Measurements from ENCODE around the gene MCRIP2. TPM values are rescaled to one million over a fixed set of nuclear protein-coding genes. Genes with fewer than 3 reads are reported as not detected.
A peak's percentile ranks its signal among the peaks of the same experiment; 100 is the strongest.

The MCRIP2 gene
- total RNA-seq, 1 experiment from 2014 or later, result 41.7 TPM

DNA sequence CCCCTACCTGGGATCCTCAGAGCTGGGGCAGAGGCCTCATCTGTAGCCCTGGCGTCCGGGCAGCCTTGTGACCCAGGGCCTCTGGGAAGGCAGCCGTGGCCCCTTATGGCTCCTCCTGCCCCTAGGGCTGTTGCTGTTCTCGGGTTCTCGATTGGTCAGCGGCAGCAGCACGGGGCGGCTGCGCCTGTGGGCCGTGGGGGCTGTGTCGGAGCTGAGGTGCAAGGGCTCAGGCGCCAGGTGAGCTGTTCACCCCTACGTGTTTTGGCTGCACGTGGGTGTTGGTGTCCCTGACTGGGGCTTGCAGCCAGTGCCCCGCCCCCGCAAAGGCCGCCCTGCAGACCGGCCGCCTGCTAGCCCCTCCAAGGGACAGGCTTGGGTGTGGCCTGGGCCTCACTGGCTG, 20.5 kb downstream of the MCRIP2 start:
- H3K9ac ChIP-seq (ENCODE audit: low read length), result no peak overlapping the region
- no peaks in the 10 kb centered on the region for H3K9me3 ChIP-seq (ENCODE audit: low read length)
- H3K9me2 ChIP-seq (replicated peaks; ENCODE audit: insufficient read depth, low read length), result no peaks in the 10 kb centered on the region
- no peak overlapping the region for H2AFZ ChIP-seq (ENCODE audit: low read length)
- H3K79me2 ChIP-seq (ENCODE audit: low read length), result 0 out of 2 replicates have a peak, but pooled peaks cover 3% of the 10 kb centered on the region
- H3K36me3 ChIP-seq (ENCODE audit: insufficient read depth, low read length), result no peaks in the 10 kb centered on the region; the same call in 1 of the 2 replicates
- no peak overlapping the region for H3K4me3 ChIP-seq (ENCODE audit: low read length)
- peaks cover 13% of the 10 kb centered on the region for H3K4me1 ChIP-seq (ENCODE audit: low read length)
- no peak overlapping the region for H3K4me2 ChIP-seq (ENCODE audit: low read depth, low read length, poor library complexity, severe bottlenecking)
- no peak for DNase-seq
- H3K27me3 ChIP-seq (ENCODE audit: low read length), result no peaks in the 10 kb centered on the region
- no peak overlapping the region for H3K27ac ChIP-seq (ENCODE audit: low read length)
- no peaks in the 10 kb centered on the region for H4K20me1 ChIP-seq (ENCODE audit: insufficient read depth, low read depth, low read length)

DNA sequence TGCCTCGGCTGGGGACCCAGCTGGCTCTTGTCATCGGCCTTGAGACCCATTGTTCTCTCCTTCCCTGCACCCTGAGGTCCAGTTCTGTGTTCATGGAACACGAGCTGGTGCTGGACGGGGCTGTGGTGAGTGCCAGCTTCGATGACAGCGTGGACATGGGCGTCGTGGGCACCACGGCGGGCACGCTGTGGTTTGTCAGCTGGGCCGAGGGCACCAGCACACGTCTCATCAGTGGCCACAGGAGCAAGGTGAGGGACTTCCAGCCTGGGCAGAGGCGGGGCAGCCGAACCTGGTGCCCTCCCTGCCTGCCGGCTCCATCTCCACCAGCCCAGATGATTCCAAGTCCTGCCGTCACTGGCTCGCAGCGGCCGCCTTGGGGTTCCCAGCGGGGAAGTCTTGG, 21.0 kb downstream of the MCRIP2 start:
- H3K36me3 ChIP-seq (ENCODE audit: insufficient read depth, low read length), result no peaks in the 10 kb centered on the region; the same call in 1 of the 2 replicates
- no peak overlapping the region for H3K4me2 ChIP-seq (ENCODE audit: low read depth, low read length, poor library complexity, severe bottlenecking)
- no peak overlapping the region for H3K9ac ChIP-seq (ENCODE audit: low read length)
- no peak overlapping the region for H3K4me3 ChIP-seq (ENCODE audit: low read length)
- H3K27ac ChIP-seq (ENCODE audit: low read length), result no peak overlapping the region
- H3K9me3 ChIP-seq (ENCODE audit: low read length), result no peaks in the 10 kb centered on the region
- H3K27me3 ChIP-seq (ENCODE audit: low read length), result no peaks in the 10 kb centered on the region
- no peak overlapping the region for H2AFZ ChIP-seq (ENCODE audit: low read length)
- no peak for DNase-seq
- H3K4me1 ChIP-seq (ENCODE audit: low read length), result peaks cover 13% of the 10 kb centered on the region
- 0 out of 2 replicates have a peak, but pooled peaks cover 3% of the 10 kb centered on the region for H3K79me2 ChIP-seq (ENCODE audit: low read length)
- H3K9me2 ChIP-seq (replicated peaks; ENCODE audit: insufficient read depth, low read length), result no peaks in the 10 kb centered on the region
- no peaks in the 10 kb centered on the region for H4K20me1 ChIP-seq (ENCODE audit: insufficient read depth, low read depth, low read length)

DNA sequence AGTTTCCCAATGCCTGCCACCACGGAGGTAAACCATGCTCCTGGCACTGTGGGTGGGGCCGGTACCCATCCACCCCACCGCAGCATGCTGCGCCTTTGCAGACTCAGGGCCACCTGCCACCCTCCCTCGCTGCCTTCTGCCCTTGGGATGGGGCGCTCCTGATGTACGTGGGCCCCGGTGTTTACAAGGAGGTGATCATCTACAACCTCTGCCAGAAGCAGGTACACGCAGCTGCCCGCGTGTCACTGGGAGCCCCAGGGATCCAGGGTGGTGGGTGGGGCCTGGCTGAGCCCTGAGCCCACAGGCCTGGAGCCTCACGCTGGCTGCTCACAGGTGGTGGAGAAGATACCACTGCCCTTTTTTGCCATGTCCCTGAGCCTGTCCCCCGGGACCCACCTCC, 24.9 kb downstream of the MCRIP2 start:
- Histone ChIP-seq H3K27ac (ENCODE audit: low read length) (no peak overlapping the region), H3K4me2 (ENCODE audit: low read depth, low read length, poor library complexity, severe bottlenecking) (no peak overlapping the region)

DNA sequence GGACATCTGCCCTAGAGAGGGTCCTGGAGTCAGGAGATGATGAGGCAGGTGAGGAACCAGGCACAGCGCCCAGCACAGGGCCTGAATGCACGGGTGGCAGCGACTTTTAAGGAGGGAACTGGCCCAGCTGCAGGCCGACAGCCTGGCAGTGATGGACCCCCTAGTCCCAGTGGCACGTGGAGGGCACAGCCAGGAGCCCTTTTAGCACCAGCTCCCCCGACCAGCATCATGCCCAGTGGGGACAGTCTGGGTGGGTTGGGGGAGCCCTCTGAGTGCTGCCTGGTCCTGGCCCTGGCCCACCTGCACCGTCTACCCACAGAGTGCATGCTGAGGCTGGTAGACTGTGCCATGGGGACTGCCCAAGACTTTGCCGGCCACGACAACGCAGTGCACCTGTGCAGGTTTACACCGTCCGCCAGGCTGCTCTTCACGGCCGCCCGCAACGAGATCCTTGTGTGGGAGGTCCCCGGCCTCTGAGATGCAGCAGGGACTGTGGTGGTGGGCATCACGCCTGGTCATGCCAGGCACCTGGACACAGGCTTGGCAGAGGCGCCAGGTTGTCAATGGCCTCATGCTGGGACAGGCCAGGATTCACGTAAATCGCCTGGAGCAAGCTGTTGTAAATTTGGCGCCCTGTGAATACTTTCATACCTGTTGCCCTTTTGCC, 25.6 kb downstream of the MCRIP2 start:
- DNase-seq, result no peak
- Histone ChIP-seq H2AFZ (ENCODE audit: low read length) (no peak overlapping the region), H3K27ac (ENCODE audit: low read length) (no peak overlapping the region), H4K20me1 (ENCODE audit: insufficient read depth, low read depth, low read length) (peaks cover 15% of the 10 kb centered on the region), H3K36me3 (ENCODE audit: insufficient read depth, low read length) (peaks cover 10% of the 10 kb centered on the region), H3K9ac (ENCODE audit: low read length) (peak overlapping the region; percentile 100), H3K4me3 (ENCODE audit: low read length) (peak overlapping the region; percentile 97), H3K4me2 (ENCODE audit: low read depth, low read length, poor library complexity, severe bottlenecking) (peak overlapping the region; percentile 87), H3K79me2 (ENCODE audit: low read length) (peaks cover 24% of the 10 kb centered on the region), H3K9me2 (replicated peaks; ENCODE audit: insufficient read depth, low read length) (no peaks in the 10 kb centered on the region), H3K4me1 (ENCODE audit: low read length) (peaks cover 8% of the 10 kb centered on the region), H3K27me3 (ENCODE audit: low read length) (no peaks in the 10 kb centered on the region), H3K9me3 (ENCODE audit: low read length) (no peaks in the 10 kb centered on the region)

More for the DNA sequence above, 24.9 kb downstream of the MCRIP2 start:
- Histone ChIP-seq H3K9me3 (ENCODE audit: low read length) (no peaks in the 10 kb centered on the region), H3K4me1 (ENCODE audit: low read length) (peaks cover 8% of the 10 kb centered on the region), H3K4me3 (ENCODE audit: low read length) (no peak overlapping the region), H3K36me3 (ENCODE audit: insufficient read depth, low read length) (peaks cover 10% of the 10 kb centered on the region), H3K27me3 (ENCODE audit: low read length) (no peaks in the 10 kb centered on the region), H2AFZ (ENCODE audit: low read length) (no peak overlapping the region), H3K79me2 (ENCODE audit: low read length) (peaks cover 27% of the 10 kb centered on the region), H3K9me2 (replicated peaks; ENCODE audit: insufficient read depth, low read length) (no peaks in the 10 kb centered on the region), H4K20me1 (ENCODE audit: insufficient read depth, low read depth, low read length) (peaks cover 15% of the 10 kb centered on the region), H3K9ac (ENCODE audit: low read length) (no peak overlapping the region)
- no peak for DNase-seq

DNA sequence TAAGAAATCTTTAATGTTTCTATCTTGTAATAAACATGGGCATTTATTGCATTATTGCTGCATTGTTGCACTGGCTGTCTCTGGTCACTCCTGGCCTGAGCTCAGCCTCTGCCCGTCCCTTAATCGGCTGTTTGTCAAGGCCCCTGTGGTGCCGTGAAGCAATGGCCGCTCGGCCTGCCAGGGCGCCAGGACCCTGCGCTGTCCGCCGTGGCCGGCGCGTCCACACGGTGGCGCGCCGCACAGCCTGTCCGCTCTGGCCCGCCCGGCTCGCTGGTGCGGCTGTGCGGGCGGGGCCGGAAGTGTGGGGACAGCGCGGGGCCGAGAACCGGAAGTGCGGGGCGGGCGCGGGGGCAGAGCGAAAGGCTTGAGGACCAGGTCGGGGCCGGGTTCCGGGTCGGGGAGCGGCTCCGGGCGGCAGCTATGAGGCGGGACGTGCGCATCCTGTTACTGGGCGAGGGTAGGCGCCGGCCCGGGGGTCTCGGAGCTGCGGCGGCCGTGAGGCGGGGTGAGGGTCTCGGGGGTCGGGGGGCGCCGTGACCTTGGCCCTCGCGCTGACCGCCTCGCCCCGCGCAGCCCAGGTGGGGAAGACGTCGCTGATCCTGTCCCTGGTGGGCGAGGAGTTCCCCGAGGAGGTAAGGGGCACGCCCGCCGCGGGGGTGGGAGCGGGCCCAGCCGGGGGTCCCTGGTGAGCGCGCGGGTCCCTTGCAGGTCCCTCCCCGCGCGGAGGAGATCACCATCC, 26.3 kb downstream of the MCRIP2 start, which contains the start of gene RHOT2:
Gene RHOT2 (plus strand): TSS at position 353 of the 739 bp plus-strand sequence. CDS start 68 bp downstream, at position 421.
- H3K27ac ChIP-seq (ENCODE audit: low read length), result peak within 1 kb of the TSS; percentile 71
- H3K9ac ChIP-seq (ENCODE audit: low read length), result peak within 1 kb of the TSS; percentile 100
- peaks cover 10% of the 10 kb centered on the region for H3K36me3 ChIP-seq (ENCODE audit: insufficient read depth, low read length)
- peak; percentile 98 for DNase-seq
- H3K4me1 ChIP-seq (ENCODE audit: low read length), result peaks cover 8% of the 10 kb centered on the region
- H3K9me3 ChIP-seq (ENCODE audit: low read length), result no peaks in the 10 kb centered on the region
- H3K4me2 ChIP-seq (ENCODE audit: low read depth, low read length, poor library complexity, severe bottlenecking), result peak within 1 kb of the TSS; percentile 87
- H4K20me1 ChIP-seq (ENCODE audit: insufficient read depth, low read depth, low read length), result peaks cover 15% of the 10 kb centered on the region
- H3K27me3 ChIP-seq (ENCODE audit: low read length), result no peaks in the 10 kb centered on the region
- H2AFZ ChIP-seq (ENCODE audit: low read length), result no peak within 1 kb of the TSS
- peak within 1 kb of the TSS; percentile 97 for H3K4me3 ChIP-seq (ENCODE audit: low read length)
- H3K9me2 ChIP-seq (replicated peaks; ENCODE audit: insufficient read depth, low read length), result no peaks in the 10 kb centered on the region
- H3K79me2 ChIP-seq (ENCODE audit: low read length), result peaks cover 24% of the 10 kb centered on the region

DNA sequence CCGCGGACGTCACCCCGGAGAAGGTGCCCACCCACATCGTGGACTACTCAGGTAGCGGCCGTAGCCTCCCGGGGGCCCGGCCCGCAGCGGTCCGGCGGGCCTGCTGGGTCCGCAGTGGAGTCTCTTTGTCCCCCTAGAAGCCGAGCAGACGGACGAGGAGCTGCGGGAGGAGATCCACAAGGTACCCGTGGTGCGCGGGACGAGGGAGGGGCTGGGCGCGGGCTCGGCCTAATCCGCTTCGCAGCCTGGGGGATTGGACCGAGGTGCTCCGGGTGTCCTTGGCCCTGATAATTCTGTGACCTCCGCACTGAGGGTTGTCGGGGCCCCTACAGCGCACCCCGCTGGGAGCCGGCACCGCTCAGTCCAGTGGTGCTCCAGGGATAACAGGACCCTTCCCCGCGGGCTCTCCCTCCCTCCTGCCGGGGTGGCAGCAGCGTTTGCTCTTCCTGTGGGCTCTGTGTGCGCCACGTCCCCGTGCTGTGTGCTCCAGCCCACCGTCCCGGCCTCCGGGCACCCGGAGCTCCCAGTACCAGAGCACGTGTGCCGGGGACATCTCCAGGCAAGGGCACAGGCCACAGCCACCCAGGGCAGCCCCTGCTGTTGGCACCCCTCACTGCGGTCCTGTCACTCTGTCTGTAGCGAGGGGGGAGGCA, 27.0 kb downstream of the MCRIP2 start:
- Histone ChIP-seq H3K79me2 (ENCODE audit: low read length) (peaks cover 24% of the 10 kb centered on the region), H3K4me1 (ENCODE audit: low read length) (peaks cover 8% of the 10 kb centered on the region), H4K20me1 (ENCODE audit: insufficient read depth, low read depth, low read length) (peaks cover 15% of the 10 kb centered on the region), H2AFZ (ENCODE audit: low read length) (no peak overlapping the region), H3K9me3 (ENCODE audit: low read length) (no peaks in the 10 kb centered on the region), H3K9ac (ENCODE audit: low read length) (peak overlapping the region; percentile 100), H3K27me3 (ENCODE audit: low read length) (no peaks in the 10 kb centered on the region), H3K4me3 (ENCODE audit: low read length) (peak overlapping the region; percentile 97), H3K27ac (ENCODE audit: low read length) (peak overlapping the region; percentile 71), H3K36me3 (ENCODE audit: insufficient read depth, low read length) (peaks cover 10% of the 10 kb centered on the region), H3K9me2 (replicated peaks; ENCODE audit: insufficient read depth, low read length) (no peaks in the 10 kb centered on the region), H3K4me2 (ENCODE audit: low read depth, low read length, poor library complexity, severe bottlenecking) (peak overlapping the region; percentile 87)
- DNase-seq, result peak; percentile 59

DNA sequence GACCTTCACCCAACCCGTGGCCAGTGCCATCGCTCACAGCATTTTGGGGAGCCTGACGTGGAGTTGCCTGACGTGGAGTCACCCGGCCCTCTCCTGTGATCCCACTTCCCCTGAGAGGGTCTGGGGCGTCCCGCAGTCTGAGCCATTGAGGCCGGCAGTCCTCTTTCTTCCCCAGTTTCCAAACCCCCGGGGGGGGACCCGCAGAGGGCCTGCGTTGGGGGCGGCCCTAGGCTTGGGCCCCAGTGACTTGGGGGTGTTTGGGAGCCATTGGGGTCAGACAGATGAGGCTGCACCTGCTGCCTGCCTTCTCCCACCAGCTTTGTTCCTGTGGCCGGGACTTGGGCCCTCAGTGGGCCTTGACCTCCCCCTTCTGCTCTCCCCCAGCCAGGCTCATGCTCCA, 28.0 kb downstream of the MCRIP2 start:
- Histone ChIP-seq H3K4me1 (ENCODE audit: low read length) (peaks cover 8% of the 10 kb centered on the region), H2AFZ (ENCODE audit: low read length) (no peak overlapping the region), H3K4me2 (ENCODE audit: low read depth, low read length, poor library complexity, severe bottlenecking) (peak overlapping the region; percentile 87), H3K4me3 (ENCODE audit: low read length) (peak overlapping the region; percentile 97), H3K79me2 (ENCODE audit: low read length) (peaks cover 24% of the 10 kb centered on the region), H3K27me3 (ENCODE audit: low read length) (no peaks in the 10 kb centered on the region), H3K9ac (ENCODE audit: low read length) (peak overlapping the region; percentile 100), H3K27ac (ENCODE audit: low read length) (no peak overlapping the region), H3K36me3 (ENCODE audit: insufficient read depth, low read length) (peaks cover 10% of the 10 kb centered on the region), H3K9me3 (ENCODE audit: low read length) (no peaks in the 10 kb centered on the region), H4K20me1 (ENCODE audit: insufficient read depth, low read depth, low read length) (peaks cover 15% of the 10 kb centered on the region), H3K9me2 (replicated peaks; ENCODE audit: insufficient read depth, low read length) (no peaks in the 10 kb centered on the region)
- no peak for DNase-seq
